Activated naive CD8-positive, alpha-beta T cell treated with anti-CD3 and anti-CD28 coated beads, Interleukin-2, amount 50 U/mL, for 24 hours (primary cell): ENCODE data around the gene ARPC3.
"Not testable (repeated sequence)": the region's sequence is repeated elsewhere in the genome, so short reads cannot be mapped to it uniquely, and the experiment has no call there.

ENCODE experiments used
- ATAC-seq: fragments of 150-1000 bp; cut with Tn5 transposase; one replicate; pipeline ENCODE4 v1.10.0; 2021
- DNase-seq: peaks from one replicate; pipeline ENCODE4 v3.0.0; 2021
- H3K27ac Mint-ChIP-seq: one replicate; pipeline ENCODE4 v1.8.0; 2021; ENCODE audit warnings: mild to moderate bottlenecking, mixed read lengths
- H3K27me3 Mint-ChIP-seq: one replicate; pipeline ENCODE4 v1.8.0; 2021; ENCODE audit warnings: mixed read lengths
- H3K36me3 Mint-ChIP-seq: one replicate; pipeline ENCODE4 v1.8.0; 2021; ENCODE audit warnings: low read depth, mixed read lengths
- H3K4me1 Mint-ChIP-seq: one replicate; pipeline ENCODE4 v1.8.0; 2021; ENCODE audit warnings: mixed read lengths
- H3K4me3 Mint-ChIP-seq: one replicate; pipeline ENCODE4 v1.8.0; 2021; ENCODE audit warnings: mild to moderate bottlenecking, moderate library complexity, mixed read lengths
- H3K9me3 Mint-ChIP-seq: one replicate; pipeline ENCODE4 v1.8.0; 2021; ENCODE audit warnings: mixed read lengths

ARPC3 gene

DNA sequence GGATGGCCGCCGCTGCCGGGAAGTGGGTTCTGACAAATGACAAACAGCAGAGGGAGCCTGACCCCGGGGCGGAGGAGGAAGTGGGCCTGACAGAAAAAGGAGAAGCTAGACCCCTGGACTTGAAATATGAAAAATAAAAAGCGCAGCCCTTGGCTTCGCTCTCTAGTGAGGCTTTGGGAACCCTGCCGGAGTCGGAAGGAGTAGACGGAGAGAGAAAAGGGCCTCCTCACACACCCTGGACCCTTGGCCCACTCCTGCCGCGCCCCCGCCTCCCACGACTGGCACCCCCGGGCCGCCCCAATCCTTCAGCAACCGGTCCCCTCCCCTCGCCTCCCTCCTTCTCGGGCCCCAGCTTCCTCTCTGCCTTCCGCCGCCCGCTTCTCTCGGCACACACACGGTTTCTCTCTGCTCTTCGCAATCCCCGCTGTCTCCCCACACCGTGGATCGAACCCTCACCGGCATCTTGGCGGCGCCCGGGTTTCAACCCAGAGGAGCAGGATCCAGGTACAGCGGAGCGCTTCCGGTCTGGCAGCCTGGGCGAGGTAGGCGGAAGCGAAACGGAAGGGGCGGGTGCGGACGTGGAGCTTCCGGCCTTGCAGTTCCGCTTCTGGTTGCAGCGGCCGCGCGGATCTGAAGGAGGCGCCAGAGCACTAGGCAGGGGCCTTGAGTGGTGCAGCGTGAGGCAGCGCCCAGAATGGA, at the start of gene ARPC3:
Gene ARPC3, minus strand, starts transcription at position 539 of the 699 bp plus-strand sequence. Its CDS starts 77 bp downstream, at position 462.
- Mint-ChIP-seq H3K9me3 (no peaks in the 10 kb centered on the region), H3K27me3 (no peaks in the 10 kb centered on the region), H3K27ac (peak within 1 kb of the TSS; percentile 99), H3K4me1 (peaks cover 42% of the 10 kb centered on the region), H3K36me3 (peaks cover 45% of the 10 kb centered on the region), H3K4me3 (peak within 1 kb of the TSS; percentile 99)
- DNase-seq (peak; percentile 97), ATAC-seq (peak; percentile 99)

DNA sequence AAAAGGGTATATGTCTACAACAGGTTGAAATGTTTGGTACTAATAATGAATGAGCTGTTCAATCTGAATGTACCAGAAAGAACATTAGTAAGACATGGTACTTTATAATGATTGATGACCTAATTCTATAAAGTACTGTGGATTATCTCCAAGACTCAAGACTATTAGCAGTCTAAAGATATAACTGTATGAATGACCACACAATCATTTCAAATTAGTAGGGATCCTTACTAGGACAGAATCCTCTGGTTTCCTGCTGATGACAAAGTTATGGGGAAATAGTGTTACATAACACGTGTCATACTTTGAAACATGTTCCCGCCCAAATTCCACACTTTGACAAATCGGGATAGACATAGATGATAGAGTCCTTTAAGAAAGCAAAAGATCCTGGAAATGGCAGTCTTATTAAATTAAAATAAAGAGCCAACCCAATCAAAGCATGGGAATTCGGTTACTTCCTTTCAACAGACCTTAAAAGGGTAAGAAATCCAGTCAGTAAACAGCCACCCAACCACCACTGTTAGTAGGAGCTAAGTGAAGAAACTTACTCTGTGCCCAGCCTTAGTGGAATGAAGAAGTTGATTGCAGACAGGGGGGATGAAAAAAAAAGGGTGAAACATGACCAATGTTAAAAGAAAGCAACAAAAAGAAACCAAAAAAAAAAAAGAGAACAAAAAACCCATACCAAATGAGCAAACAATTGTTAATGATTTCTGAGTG, 49.0 kb upstream of the ARPC3 start:
- Mint-ChIP-seq H3K27ac (peak overlapping the region; percentile 13), H3K36me3 (peaks cover 35% of the 10 kb centered on the region), H3K4me1 (peaks cover 43% of the 10 kb centered on the region), H3K4me3 (peak overlapping the region; percentile 13), H3K27me3 (peaks cover 3% of the 10 kb centered on the region), H3K9me3 (peaks cover 9% of the 10 kb centered on the region)
- ATAC-seq (no peak), DNase-seq (no peak)

DNA sequence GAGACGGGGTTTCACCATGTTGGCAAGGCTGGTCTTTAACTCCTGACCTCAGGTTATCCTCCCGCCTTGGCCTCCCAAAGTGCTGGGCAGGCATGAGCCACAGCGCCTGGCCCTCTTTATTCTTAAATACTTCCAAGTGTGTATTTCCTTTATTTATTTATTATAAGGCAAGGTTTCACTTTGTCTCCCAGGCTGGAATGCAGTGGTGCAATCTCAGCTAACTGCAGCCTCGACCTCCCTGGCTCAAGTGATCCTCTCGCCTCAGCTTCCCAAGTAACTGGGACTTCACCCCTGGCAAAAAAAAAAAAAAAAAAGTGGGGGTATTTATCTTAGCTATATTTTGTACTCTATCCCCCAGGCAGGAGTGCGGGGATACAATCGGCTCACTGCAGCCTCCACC, 25.3 kb upstream of the ARPC3 start:
- no peak overlapping the region for H3K4me3 Mint-ChIP-seq
- H3K27me3 Mint-ChIP-seq, result no peaks in the 10 kb centered on the region
- ATAC-seq, result no peak
- no peak for DNase-seq
- H3K27ac Mint-ChIP-seq, result no peak overlapping the region
- peaks cover 22% of the 10 kb centered on the region for H3K36me3 Mint-ChIP-seq
- peaks cover 19% of the 10 kb centered on the region for H3K4me1 Mint-ChIP-seq
- H3K9me3 Mint-ChIP-seq, result no peaks in the 10 kb centered on the region

DNA sequence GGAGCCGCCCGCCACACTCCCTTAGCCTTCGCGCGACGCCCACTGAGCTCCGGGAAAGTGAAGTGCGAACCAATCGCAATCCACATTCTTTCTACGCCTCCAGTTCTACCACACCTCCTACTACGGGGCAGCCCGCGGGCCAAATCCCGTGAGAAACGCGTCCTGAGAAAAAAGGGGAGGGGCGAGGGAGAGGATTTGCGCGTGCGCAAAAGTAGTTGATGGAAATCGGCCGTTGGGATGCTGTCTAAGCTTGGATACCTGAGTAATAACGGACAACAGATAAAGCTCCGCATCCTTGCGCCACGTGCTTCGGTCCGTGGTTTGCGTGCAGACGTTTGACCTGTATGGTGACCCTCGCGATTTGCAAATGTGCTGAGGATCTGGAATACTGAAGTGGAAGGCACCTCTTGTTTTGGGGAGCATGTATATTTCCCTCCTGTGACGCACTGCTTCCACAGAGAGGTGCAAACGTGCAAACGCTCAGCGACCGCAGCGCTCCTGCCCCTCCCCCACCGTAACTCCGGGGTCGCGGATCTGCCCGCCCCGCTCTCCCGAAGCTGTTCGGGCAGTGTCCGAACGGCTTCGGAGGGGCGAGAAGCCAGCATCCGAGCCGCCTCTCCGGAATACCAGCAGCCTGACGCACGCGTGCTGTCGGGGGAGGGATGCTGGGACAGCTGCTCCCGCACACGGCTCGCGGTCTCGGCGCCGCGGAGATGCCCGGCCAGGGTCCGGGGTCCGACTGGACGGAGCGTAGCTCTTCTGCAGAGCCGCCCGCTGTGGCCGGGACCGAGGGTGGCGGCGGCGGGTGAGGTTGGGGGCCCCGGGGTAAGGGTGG, 18.3 kb upstream of the ARPC3 start, which contains the start of the genes FAM216A and GPN3:
Gene FAM216A, plus strand, starts transcription at position 632 of the 835 bp plus-strand sequence. Its CDS starts 31 bp downstream, at position 663.
Gene GPN3, minus strand, starts transcription at position 44 of the 835 bp plus-strand sequence. CDS start 54 bp downstream, outside the sequence.
- peak within 1 kb of the TSS; percentile 100 for H3K27ac Mint-ChIP-seq
- DNase-seq (peak; percentile 93), ATAC-seq (peak; percentile 79)
- H3K9me3 Mint-ChIP-seq, result no peaks in the 10 kb centered on the region
- H3K27me3 Mint-ChIP-seq, result peaks cover 5% of the 10 kb centered on the region
- peak within 1 kb of the TSS; percentile 99 for H3K4me3 Mint-ChIP-seq
- peaks cover 41% of the 10 kb centered on the region for H3K36me3 Mint-ChIP-seq
- H3K4me1 Mint-ChIP-seq, result peaks cover 55% of the 10 kb centered on the region

DNA sequence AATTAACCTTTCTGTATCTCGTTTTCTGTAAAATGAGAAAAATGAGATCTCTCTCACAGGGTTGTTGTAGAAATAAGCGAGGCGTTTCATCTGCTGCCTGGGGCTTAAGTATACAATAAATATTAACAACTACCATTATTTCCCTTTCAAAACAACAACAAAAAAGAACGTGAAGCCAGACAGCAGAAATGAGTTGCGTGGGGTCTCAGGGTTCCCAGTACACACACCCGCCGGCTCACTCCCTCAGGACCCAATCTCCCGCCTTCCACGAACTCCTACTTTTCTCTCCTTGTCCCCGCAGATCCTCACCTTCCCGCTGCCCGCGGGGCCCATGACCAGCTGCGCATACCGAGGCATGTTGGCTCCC, 17.7 kb upstream of the ARPC3 start:
- H3K27me3 Mint-ChIP-seq, result peaks cover 5% of the 10 kb centered on the region
- DNase-seq (no peak), ATAC-seq (no peak)
- peak overlapping the region; percentile 100 for H3K27ac Mint-ChIP-seq
- no peaks in the 10 kb centered on the region for H3K9me3 Mint-ChIP-seq
- peaks cover 52% of the 10 kb centered on the region for H3K4me1 Mint-ChIP-seq
- H3K36me3 Mint-ChIP-seq, result peaks cover 41% of the 10 kb centered on the region
- H3K4me3 Mint-ChIP-seq, result peak overlapping the region; percentile 99

DNA sequence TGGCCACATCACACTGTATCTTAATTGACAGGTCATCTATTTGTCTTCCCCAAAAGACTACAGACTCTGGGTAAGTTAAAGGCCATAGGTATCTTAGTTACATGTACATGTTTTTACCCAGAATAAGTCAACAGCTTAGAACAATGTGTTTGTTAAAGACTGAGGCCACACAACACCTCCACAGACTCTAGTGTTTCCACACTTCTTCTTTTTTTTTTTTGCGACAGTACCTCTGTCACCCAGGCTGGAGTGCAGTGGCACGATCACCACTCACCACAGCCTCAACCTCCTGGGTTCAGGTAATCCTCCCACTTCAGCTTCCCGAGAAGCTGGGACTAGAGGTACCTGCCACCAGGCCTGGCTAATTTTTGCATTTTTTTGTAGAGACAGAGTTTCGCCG, 16.7 kb upstream of the ARPC3 start:
- no peak for DNase-seq
- peaks cover 5% of the 10 kb centered on the region for H3K27me3 Mint-ChIP-seq
- peaks cover 45% of the 10 kb centered on the region for H3K36me3 Mint-ChIP-seq
- peaks cover 52% of the 10 kb centered on the region for H3K4me1 Mint-ChIP-seq
- no peaks in the 10 kb centered on the region for H3K9me3 Mint-ChIP-seq
- no peak overlapping the region for H3K27ac Mint-ChIP-seq
- no peak for ATAC-seq
- peak overlapping the region; percentile 99 for H3K4me3 Mint-ChIP-seq

DNA sequence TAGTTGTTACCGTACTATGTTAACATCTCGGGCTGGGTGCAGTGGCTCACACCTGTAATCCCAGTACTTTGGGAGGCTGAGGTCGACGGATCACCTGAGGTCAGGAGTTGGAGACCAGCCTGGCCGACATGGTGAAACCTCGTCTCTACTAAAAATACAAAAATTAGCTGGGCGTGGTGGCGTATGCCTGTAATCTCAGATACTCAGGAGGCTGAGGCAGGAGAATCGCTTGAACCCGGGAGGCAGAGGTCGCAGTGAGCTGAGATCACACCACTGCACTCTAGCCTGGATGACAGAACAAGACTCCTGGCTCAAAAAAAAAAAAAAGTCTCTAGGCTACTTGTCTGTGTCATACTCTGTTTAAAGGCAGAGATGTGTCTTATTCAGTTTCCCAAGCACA, 15.6 kb upstream of the ARPC3 start:
- not testable (repeated sequence) for H3K4me3 Mint-ChIP-seq, H3K9me3 Mint-ChIP-seq, H3K27ac Mint-ChIP-seq, ATAC-seq, H3K27me3 Mint-ChIP-seq, DNase-seq
- Mint-ChIP-seq H3K4me1 (peaks cover 45% of the 10 kb centered on the region), H3K36me3 (peaks cover 44% of the 10 kb centered on the region)

DNA sequence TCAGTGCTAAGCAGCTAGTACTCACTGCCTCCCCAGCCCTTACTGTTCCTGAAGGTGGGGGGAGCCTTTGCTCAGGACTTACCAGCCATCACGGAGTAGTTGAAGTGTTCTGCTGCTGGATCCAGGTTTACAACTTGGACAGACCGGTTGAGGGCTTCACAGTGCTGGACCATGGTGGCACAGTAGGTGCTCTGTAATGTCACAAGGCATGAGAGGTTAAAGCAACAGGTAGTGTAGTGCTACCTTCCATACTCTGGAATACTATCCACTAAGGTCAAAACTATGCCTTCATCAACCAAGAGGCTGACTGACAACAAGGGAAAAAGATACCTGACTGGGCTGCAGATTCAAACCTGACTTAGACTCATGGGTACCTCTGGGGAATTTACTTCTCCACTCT, 14.9 kb upstream of the ARPC3 start:
- Mint-ChIP-seq H3K4me1 (peaks cover 38% of the 10 kb centered on the region), H3K36me3 (peaks cover 41% of the 10 kb centered on the region), H3K9me3 (no peaks in the 10 kb centered on the region), H3K4me3 (no peak overlapping the region), H3K27ac (no peak overlapping the region), H3K27me3 (peaks cover 5% of the 10 kb centered on the region)
- DNase-seq, result no peak
- no peak for ATAC-seq

DNA sequence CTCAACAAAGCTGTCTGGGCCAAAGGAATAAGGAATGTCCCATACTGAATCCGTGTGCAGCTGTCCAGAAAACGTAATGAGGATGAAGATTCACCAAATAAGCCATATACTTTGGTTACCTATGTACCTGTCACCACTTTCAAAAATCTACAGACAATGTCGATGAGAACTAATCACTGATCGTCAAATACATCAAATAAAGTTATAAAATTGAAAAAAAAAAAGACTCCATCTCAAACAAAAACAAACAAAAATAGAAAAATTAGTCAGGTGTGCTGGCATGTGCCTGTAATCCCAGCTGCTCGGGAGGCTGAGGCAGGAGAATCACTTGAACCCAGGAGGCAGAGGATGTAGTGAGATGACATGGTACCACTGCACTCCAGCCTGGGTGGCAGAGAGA, 11.1 kb upstream of the ARPC3 start:
- not testable (repeated sequence) for ATAC-seq, DNase-seq, H3K4me1 Mint-ChIP-seq, H3K27ac Mint-ChIP-seq, H3K9me3 Mint-ChIP-seq, H3K27me3 Mint-ChIP-seq, H3K4me3 Mint-ChIP-seq
- H3K36me3 Mint-ChIP-seq, result peaks cover 42% of the 10 kb centered on the region

DNA sequence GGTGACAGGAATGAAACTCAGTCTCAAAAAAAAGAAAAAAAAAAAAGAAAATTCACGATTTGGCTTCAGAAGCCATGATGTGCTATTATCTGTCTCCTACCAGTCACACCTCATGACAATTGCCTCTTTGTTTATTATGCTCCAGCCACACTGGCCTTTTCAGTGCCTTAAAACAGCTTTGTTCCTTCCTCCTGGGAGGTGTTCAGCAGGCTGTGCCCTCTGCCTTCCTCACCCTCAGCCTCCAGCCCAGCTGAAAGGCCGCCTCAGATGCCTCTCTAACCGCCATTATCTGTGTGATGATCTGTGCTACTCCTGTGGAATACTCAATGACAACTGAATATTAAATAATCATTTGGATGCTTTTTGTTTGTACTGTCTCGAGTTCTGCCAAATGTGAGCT, 8.6 kb upstream of the ARPC3 start:
- Mint-ChIP-seq H3K9me3 (no peaks in the 10 kb centered on the region), H3K4me3 (no peak overlapping the region), H3K27me3 (no peaks in the 10 kb centered on the region), H3K4me1 (peaks cover 12% of the 10 kb centered on the region), H3K27ac (no peak overlapping the region), H3K36me3 (peaks cover 38% of the 10 kb centered on the region)
- DNase-seq (no peak), ATAC-seq (no peak)

DNA sequence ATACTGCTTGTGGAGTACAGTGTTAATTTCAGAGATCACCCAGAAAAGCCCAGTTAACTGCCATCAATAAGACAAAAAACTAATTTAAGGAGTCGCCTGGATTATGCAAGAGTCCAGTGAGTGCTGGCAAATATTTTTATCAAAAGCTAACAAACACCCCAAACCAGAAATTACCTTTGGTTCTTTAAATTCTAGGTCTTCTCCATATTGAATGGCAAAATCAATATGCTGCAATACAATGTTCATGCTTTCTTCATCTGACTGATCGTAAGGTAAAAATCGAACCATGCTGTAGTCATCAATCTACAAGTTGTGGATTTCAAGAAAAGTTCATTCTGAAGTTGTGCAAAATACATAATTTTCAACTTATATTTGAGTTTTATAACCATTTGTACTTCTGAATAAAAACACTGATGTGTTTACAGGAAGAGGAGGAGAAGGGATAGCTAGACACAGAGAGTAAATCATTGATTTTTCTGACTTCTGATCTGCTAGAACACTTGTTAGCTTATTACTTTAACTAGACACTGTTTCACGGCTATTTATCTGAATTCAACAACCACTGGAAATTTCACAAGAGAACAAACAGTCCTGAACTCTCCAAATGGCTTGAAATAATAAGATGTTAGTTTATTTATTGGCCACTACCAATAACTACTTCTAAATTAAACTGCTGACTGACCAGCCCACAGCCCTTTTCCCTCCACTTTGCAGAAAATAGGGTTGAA, 3.6 kb upstream of the ARPC3 start:
- no peak overlapping the region for H3K27ac Mint-ChIP-seq
- H3K27me3 Mint-ChIP-seq, result no peaks in the 10 kb centered on the region
- H3K4me3 Mint-ChIP-seq, result no peak overlapping the region
- peaks cover 43% of the 10 kb centered on the region for H3K36me3 Mint-ChIP-seq
- DNase-seq (no peak), ATAC-seq (no peak)
- H3K9me3 Mint-ChIP-seq, result no peaks in the 10 kb centered on the region
- H3K4me1 Mint-ChIP-seq, result peaks cover 27% of the 10 kb centered on the region

DNA sequence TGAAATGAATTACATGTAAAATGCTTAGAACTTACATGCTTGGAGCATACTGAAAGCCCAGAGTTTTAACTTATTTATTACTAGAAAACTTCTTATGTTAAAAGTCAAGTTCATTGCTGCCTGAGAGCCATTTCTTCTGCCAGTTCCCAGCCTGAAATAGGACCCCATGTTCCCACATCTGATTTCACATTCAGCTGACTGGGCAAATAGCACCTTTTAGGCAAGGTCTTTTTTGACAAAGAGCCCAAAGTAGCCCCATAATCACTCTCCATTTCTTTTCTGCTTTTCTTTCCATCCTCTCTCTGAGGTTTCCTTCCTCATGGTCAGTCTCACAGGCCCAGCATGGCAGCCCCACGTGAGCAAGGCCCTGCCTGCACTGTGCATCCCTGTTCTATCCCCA, 1.1 kb upstream of the ARPC3 start:
- Mint-ChIP-seq H3K9me3 (no peaks in the 10 kb centered on the region), H3K36me3 (peaks cover 45% of the 10 kb centered on the region), H3K27ac (peak overlapping the region; percentile 99), H3K27me3 (no peaks in the 10 kb centered on the region), H3K4me1 (peaks cover 39% of the 10 kb centered on the region), H3K4me3 (peak overlapping the region; percentile 24)
- ATAC-seq (no peak), DNase-seq (no peak)

DNA sequence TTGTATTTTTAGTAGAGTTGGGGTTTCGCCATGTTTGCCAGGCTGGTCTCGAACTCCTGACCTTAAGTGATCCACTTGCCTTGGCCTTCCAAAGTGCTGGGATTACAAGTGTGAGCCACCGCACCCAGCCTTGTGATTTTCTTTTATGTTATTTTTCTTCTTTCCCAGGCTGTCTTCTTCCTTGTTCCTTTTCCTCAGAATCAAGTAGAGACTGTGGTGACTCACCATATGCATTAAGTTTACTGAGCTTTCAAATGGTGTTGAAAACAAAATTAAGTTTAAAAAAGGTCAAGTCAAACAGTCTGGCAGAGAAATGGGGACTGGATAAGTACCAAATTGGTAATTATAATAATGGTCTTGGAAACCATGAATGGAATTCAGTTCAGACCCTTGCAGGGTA, 5.7 kb downstream of the ARPC3 start:
- DNase-seq (no peak), ATAC-seq (no peak)
- no peak overlapping the region for H3K27ac Mint-ChIP-seq
- H3K4me1 Mint-ChIP-seq, result peaks cover 34% of the 10 kb centered on the region
- H3K9me3 Mint-ChIP-seq, result no peaks in the 10 kb centered on the region
- H3K4me3 Mint-ChIP-seq, result no peak overlapping the region
- no peaks in the 10 kb centered on the region for H3K27me3 Mint-ChIP-seq
- H3K36me3 Mint-ChIP-seq, result peaks cover 36% of the 10 kb centered on the region

DNA sequence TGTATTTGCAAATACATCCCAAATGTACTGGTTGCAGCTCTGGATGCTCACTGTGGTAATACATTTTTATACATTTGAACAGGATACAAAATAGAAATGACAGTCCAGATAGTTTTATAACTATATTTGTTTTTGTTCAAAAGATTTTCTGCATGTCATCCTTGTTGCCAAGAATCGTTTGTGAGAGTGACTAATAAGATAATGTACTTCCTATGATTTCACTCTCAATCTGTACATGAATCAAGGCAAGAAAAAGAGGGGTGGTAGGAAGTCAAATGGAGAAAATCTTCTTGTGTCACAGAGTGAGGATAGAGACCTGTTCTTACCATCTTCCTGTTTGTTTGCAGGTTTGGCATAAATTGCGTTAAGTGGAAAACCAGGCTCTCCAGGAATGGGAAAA, 13.9 kb downstream of the ARPC3 start:
- H3K27ac Mint-ChIP-seq, result no peak overlapping the region
- H3K4me1 Mint-ChIP-seq, result peaks cover 5% of the 10 kb centered on the region
- peaks cover 40% of the 10 kb centered on the region for H3K36me3 Mint-ChIP-seq
- H3K4me3 Mint-ChIP-seq, result no peak overlapping the region
- ATAC-seq, result no peak
- DNase-seq, result no peak
- H3K27me3 Mint-ChIP-seq, result no peaks in the 10 kb centered on the region
- no peaks in the 10 kb centered on the region for H3K9me3 Mint-ChIP-seq
